Cardiac muscle cell (in vitro differentiated cells and primary cell): ENCODE results near the gene RINT1. TPM values are rescaled to one million over a fixed set of nuclear protein-coding genes. Genes with fewer than 3 reads are reported as not detected.
A peak's percentile ranks its signal among the peaks of the same experiment; 100 is the strongest.

ENCODE experiments used
- DNase-seq, 2 donors: peaks; one replicate each; pipeline versions ENCODE4 v3.0.0 to v3.0.0-alpha.2; 2010 to 2017; ENCODE audit warnings: low read depth in 1 of 2, low spot score in 1 of 2
- H3K27ac ChIP-seq: fragments of 200-600 bp; sonication (generic); 2 replicates; pipeline ENCODE4 v1.5.1; 2016
- H3K27me3 ChIP-seq: fragments of 200-600 bp; sonication (generic); 2 replicates; pipeline ENCODE4 v1.6.0; 2016; ENCODE audit warnings: control low read depth
- H3K36me3 ChIP-seq: fragments of 200-600 bp; sonication (generic); 2 replicates; pipeline ENCODE4 v1.5.1; 2016; ENCODE audit warnings: control low read depth
- H3K4me1 ChIP-seq: fragments of 200-600 bp; sonication (generic); 2 replicates; pipeline ENCODE4 v1.8.1; 2017; ENCODE audit warnings: low read depth, mild to moderate bottlenecking, mixed run types
- H3K4me3 ChIP-seq: fragments of 200-600 bp; sonication (generic); 2 replicates; pipeline ENCODE4 v1.5.1; 2016; ENCODE audit warnings: mild to moderate bottlenecking
- H3K9me3 ChIP-seq: fragments of 200-600 bp; sonication (generic); 2 replicates; pipeline ENCODE4 v1.5.1; 2017; ENCODE audit warnings: low read depth, mild to moderate bottlenecking, control low read depth
- polyA plus RNA-seq: library from polyadenylated mRNA; unstranded; fragments of >200 nt; fragmentation: Nextera tagmentation; extraction: Ambion mirVana; gene quantifications from 2 replicates; pipeline ENCODE4 v1.2.1, GENCODE V29; 2016
- total RNA-seq: library from RNA; depleted of rRNA; stranded (reverse); fragments of >200 nt; gene quantifications from 2 replicates; pipeline ENCODE4 v1.2.3, GENCODE V29; 2016
- TF ChIP-seq, protein P1 (sequence below): IDR thresholded peaks from 2 replicates; pipeline ENCODE4 v1.5.1; 2012; ENCODE audit warnings: low read depth, mild to moderate bottlenecking, low read length

Gene RINT1
- total and polyA plus RNA-seq, 2 experiments from 2014 or later, result 14.1 to 16.5 TPM

- no peaks in the 10 kb centered on the region for H3K9me3 ChIP-seq
- DNase-seq, result no peak
- TF ChIP-seq, protein P1, sequence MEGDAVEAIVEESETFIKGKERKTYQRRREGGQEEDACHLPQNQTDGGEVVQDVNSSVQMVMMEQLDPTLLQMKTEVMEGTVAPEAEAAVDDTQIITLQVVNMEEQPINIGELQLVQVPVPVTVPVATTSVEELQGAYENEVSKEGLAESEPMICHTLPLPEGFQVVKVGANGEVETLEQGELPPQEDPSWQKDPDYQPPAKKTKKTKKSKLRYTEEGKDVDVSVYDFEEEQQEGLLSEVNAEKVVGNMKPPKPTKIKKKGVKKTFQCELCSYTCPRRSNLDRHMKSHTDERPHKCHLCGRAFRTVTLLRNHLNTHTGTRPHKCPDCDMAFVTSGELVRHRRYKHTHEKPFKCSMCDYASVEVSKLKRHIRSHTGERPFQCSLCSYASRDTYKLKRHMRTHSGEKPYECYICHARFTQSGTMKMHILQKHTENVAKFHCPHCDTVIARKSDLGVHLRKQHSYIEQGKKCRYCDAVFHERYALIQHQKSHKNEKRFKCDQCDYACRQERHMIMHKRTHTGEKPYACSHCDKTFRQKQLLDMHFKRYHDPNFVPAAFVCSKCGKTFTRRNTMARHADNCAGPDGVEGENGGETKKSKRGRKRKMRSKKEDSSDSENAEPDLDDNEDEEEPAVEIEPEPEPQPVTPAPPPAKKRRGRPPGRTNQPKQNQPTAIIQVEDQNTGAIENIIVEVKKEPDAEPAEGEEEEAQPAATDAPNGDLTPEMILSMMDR, result no peak
- H3K4me1 ChIP-seq, result no peaks in the 10 kb centered on the region
- H3K27ac ChIP-seq, result no peak overlapping the region
- no peaks in the 10 kb centered on the region for H3K27me3 ChIP-seq
- no peak overlapping the region for H3K4me3 ChIP-seq
- peaks cover 9% of the 10 kb centered on the region for H3K36me3 ChIP-seq
These were observed 78.3 kb downstream of the RINT1 start for GRCh38 chr7:105610165-105610930.

DNA sequence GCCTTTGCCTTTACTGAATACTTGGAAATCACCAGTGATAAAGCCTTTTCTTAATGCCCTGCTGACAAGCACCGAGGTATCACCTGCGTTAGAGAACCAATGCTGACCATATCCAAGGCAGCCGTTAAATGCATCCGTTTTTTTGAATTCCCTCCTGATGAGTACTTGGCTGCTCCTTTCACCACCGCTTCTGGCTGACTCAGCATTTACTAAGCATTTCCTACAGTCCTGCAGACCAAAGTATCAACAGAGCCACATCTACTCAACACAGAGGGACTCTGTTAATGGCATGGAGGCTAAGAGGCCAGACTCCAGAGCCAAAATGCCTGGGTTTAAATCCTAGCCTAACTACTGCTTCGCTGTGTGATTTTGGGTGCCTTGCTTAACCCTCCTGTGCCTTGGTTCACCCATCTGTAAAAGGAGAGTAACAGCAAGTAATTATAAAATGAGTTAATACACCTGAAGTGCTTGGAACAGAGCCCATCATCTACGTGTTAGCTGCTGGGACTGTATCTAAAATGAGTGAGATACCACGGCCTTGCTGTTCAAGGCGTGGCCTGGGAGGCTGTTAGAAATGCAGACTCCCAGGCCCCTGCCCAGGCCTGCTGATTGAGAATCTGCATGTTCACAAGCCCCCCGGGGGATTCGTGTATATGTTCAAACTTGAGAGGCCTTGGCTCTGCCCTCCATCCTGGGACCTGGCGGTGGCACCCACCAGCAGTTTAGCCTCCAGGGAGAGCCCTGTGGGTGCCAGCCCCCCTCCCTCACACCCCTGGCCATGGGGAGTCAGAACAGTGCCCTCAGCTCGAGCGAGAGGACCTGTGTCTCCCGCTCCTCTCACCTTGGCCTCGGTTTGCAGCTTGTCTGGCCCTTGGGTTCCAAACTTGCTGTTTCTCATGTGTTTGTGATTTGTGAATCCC lies 80.1 kb downstream of the RINT1 start:
- peak in 1 of 2 donors; percentile 52 for DNase-seq
- Histone ChIP-seq H3K9me3 (no peaks in the 10 kb centered on the region), H3K4me1 (peaks cover 5% of the 10 kb centered on the region), H3K4me3 (no peak overlapping the region), H3K27me3 (no peaks in the 10 kb centered on the region), H3K36me3 (peaks cover 9% of the 10 kb centered on the region), H3K27ac (no peak overlapping the region)
- TF ChIP-seq, protein P1, result no peak

DNA sequence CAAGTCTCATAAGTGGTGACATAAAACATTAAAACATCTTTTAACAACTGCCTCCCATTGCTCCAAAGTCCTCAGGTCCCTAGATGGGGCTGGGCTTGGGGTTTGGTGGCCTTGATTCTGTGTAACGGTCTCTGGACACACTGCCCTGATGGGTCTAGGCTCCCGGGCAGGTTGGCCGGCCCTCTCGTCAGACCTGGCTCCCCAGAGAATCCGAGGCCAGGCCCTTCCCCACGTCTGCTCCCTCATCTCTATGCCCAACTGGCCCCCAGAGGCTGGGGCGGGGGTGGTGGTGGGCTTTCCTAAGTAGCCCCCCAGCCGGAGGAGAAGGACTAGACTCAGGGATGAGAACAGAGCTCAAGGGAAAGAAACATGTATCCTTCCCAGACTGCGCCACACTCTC lies 80.8 kb downstream of the RINT1 start:
- Histone ChIP-seq H3K4me1 (peaks cover 12% of the 10 kb centered on the region), H3K27ac (no peak overlapping the region), H3K27me3 (no peaks in the 10 kb centered on the region), H3K36me3 (peaks cover 9% of the 10 kb centered on the region), H3K4me3 (no peak overlapping the region), H3K9me3 (no peaks in the 10 kb centered on the region)
- DNase-seq, result no peak
- TF ChIP-seq, protein P1, result no peak

- Histone ChIP-seq H3K27ac (no peak overlapping the region), H3K9me3 (no peaks in the 10 kb centered on the region), H3K4me3 (no peak overlapping the region), H3K4me1 (peaks cover 19% of the 10 kb centered on the region), H3K36me3 (peaks cover 9% of the 10 kb centered on the region), H3K27me3 (no peaks in the 10 kb centered on the region)
- no peak for DNase-seq
- TF ChIP-seq, protein P1, result no peak
These were observed 81.8 kb downstream of the RINT1 start for GRCh38 chr7:105613611-105614330.

DNA sequence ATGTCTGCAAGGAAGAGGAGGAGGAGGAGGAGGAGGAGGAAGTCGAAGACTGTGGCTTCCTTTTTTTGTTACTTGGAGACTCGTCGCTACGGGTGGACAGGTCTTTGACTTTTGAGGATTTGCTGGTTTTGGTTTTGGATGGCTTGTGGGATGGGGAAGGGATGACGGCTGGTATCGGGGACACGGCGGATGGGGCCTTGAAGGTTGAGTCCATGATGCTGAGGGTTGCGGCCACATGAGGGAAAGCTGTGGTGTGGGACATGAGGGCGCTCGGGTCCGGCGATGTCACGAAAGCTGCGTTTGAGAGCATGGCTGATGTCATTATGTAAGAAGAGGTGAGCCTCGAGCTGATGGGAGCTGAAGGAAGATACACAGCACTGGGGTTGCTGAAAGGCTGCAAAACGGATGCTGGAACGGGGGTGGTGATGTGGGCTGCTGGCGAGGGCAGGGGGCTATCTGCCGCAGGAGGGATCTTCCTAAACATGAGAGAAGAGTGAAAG lies 82.4 kb downstream of the RINT1 start:
- H3K27ac ChIP-seq, result no peak overlapping the region
- no peak for DNase-seq
- no peaks in the 10 kb centered on the region for H3K9me3 ChIP-seq
- H3K36me3 ChIP-seq, result peaks cover 9% of the 10 kb centered on the region
- H3K4me1 ChIP-seq, result peaks cover 19% of the 10 kb centered on the region
- H3K4me3 ChIP-seq, result no peak overlapping the region
- TF ChIP-seq, protein P1, result no peak
- H3K27me3 ChIP-seq, result no peaks in the 10 kb centered on the region
